H9 (cell line): Measurements from ENCODE around the gene CFHR1. TPM values are rescaled to one million over a fixed set of nuclear protein-coding genes. Genes with fewer than 3 reads are reported as not detected.

Experiments
- DNase-seq: peaks from one replicate; pipeline ENCODE4 v3.0.0-alpha.2; 2017
- H2AFZ ChIP-seq: one replicate; pipeline ENCODE4 v1.6.1; 2013; ENCODE audit warnings: mild to moderate bottlenecking, low read length, control low read depth, moderate library complexity
- H2AK5ac ChIP-seq: 2 replicates; pipeline ENCODE4 v1.6.1; 2013; ENCODE audit warnings: low read length, control low read depth, mixed read lengths; ENCODE audit not compliant: insufficient read length
- H2BK120ac ChIP-seq: one replicate; pipeline ENCODE4 v1.6.1; 2013; ENCODE audit warnings: low read depth, mild to moderate bottlenecking, low read length, control low read depth, inconsistent platforms; ENCODE audit not compliant: poor library complexity, severe bottlenecking
- H2BK12ac ChIP-seq: 2 replicates; pipeline ENCODE4 v1.6.1; 2013; ENCODE audit warnings: low read length, control low read depth, mixed read lengths, low read depth; ENCODE audit not compliant: insufficient read length
- H2BK15ac ChIP-seq: 2 replicates; pipeline ENCODE4 v1.6.1; 2013; ENCODE audit warnings: low read depth, low read length, control low read depth
- H2BK20ac ChIP-seq: one replicate; pipeline ENCODE4 v1.6.1; 2013; ENCODE audit warnings: low read depth, mild to moderate bottlenecking, low read length, control low read depth, inconsistent platforms; ENCODE audit not compliant: poor library complexity, severe bottlenecking
- H2BK5ac ChIP-seq: 2 replicates; pipeline ENCODE4 v1.6.1; 2013; ENCODE audit warnings: low read length, control low read depth, mixed read lengths; ENCODE audit not compliant: insufficient read length
- H3K14ac ChIP-seq: 2 replicates; pipeline ENCODE4 v1.6.1; 2013; ENCODE audit warnings: low read length, control low read depth; ENCODE audit not compliant: insufficient read depth
- H3K18ac ChIP-seq: 2 replicates; pipeline ENCODE4 v1.6.1; 2013; ENCODE audit warnings: low read depth, mild to moderate bottlenecking, mixed read lengths, low read length, control low read depth; ENCODE audit not compliant: insufficient read length
- H3K23ac ChIP-seq: 2 replicates; pipeline ENCODE4 v1.6.1; 2013; ENCODE audit warnings: low read length, control low read depth, mixed read lengths, low read depth; ENCODE audit not compliant: insufficient read length
- H3K23me2 ChIP-seq: 2 replicates; pipeline ENCODE4 v1.6.1; 2013; ENCODE audit warnings: low read depth, mild to moderate bottlenecking, mixed read lengths, low read length, control low read depth; ENCODE audit not compliant: insufficient read length, poor library complexity, severe bottlenecking
- H3K27ac ChIP-seq: 2 replicates; pipeline ENCODE4 v1.5.1; 2013; ENCODE audit warnings: low read length, control low read depth, mixed read lengths, low read depth; ENCODE audit not compliant: insufficient read length
- H3K27me3 ChIP-seq: 2 replicates; pipeline ENCODE4 v1.6.1; 2013; ENCODE audit warnings: low read length, control low read depth, inconsistent platforms; ENCODE audit not compliant: insufficient read depth
- H3K4ac ChIP-seq: 2 replicates; pipeline ENCODE4 v1.6.1; 2013; ENCODE audit warnings: low read depth, mild to moderate bottlenecking, control low read depth, inconsistent platforms, low read length, moderate library complexity
- H3K4me1 ChIP-seq: 2 replicates; pipeline ENCODE4 v1.6.1; 2013; ENCODE audit warnings: low read length, control low read depth, inconsistent platforms; ENCODE audit not compliant: insufficient read depth
- H3K4me2 ChIP-seq: 2 replicates; pipeline ENCODE4 v1.6.1; 2013; ENCODE audit warnings: low read length, control low read depth, mixed read lengths; ENCODE audit not compliant: insufficient read length, insufficient read depth
- H3K56ac ChIP-seq: 2 replicates; pipeline ENCODE4 v1.6.1; 2013; ENCODE audit warnings: low read depth, mild to moderate bottlenecking, mixed read lengths, low read length, control low read depth; ENCODE audit not compliant: insufficient read length
- H3K79me1 ChIP-seq: 2 replicates; pipeline ENCODE4 v1.6.1; 2013; ENCODE audit warnings: low read depth, mild to moderate bottlenecking, moderate library complexity, low read length, control low read depth, inconsistent platforms; ENCODE audit not compliant: insufficient read depth, poor library complexity, severe bottlenecking
- H3K79me2 ChIP-seq: 2 replicates; pipeline ENCODE4 v1.6.1; 2013; ENCODE audit warnings: low read length, control low read depth, inconsistent platforms; ENCODE audit not compliant: insufficient read depth
- H3K9ac ChIP-seq: 2 replicates; pipeline ENCODE4 v1.6.1; 2013; ENCODE audit warnings: low read length, control low read depth, mixed read lengths; ENCODE audit not compliant: insufficient read length; ENCODE audit errors: extremely low read depth
- H3K9me3 ChIP-seq: one replicate; pipeline ENCODE4 v1.6.1; 2013; ENCODE audit warnings: low read depth, low read length, inconsistent platforms; ENCODE audit not compliant: control insufficient read depth
- H3T11ph ChIP-seq: one replicate; pipeline ENCODE4 v1.6.1; 2013; ENCODE audit warnings: mild to moderate bottlenecking, low read length, control low read depth, inconsistent platforms
- H4K20me1 ChIP-seq: one replicate; pipeline ENCODE4 v1.6.1; 2013; ENCODE audit not compliant: control insufficient read depth, insufficient read length, insufficient read depth
- H4K5ac ChIP-seq: 2 replicates; pipeline ENCODE4 v1.6.1; 2013; ENCODE audit warnings: low read depth, mild to moderate bottlenecking, mixed read lengths, low read length, control low read depth; ENCODE audit not compliant: insufficient read length
- H4K8ac ChIP-seq: replicated peaks from 2 replicates; pipeline ENCODE4 v1.6.1; 2013; ENCODE audit warnings: low read length, control low read depth, mixed read lengths, low read depth; ENCODE audit not compliant: insufficient read length
- H4K91ac ChIP-seq: 2 replicates; pipeline ENCODE4 v1.6.1; 2013; ENCODE audit warnings: low read depth, mild to moderate bottlenecking, moderate library complexity, mixed read lengths, low read length, control low read depth; ENCODE audit not compliant: insufficient read length
- H3K27ac Mint-ChIP-seq, 3 experiments: 2 replicates in 2 of 3; 3 replicates in 1 of 3; pipeline ENCODE4 v1.8.0; 2020 to 2021; ENCODE audit warnings: mixed read lengths in 3 of 3, mild to moderate bottlenecking in 1 of 3, moderate library complexity in 1 of 3
- H3K27me3 Mint-ChIP-seq: 2 replicates; pipeline ENCODE4 v1.8.0; 2021; ENCODE audit warnings: low read depth, mild to moderate bottlenecking, moderate library complexity, mixed read lengths
- H3K36me3 Mint-ChIP-seq, 3 experiments: 2 replicates in 2 of 3; 3 replicates in 1 of 3; pipeline ENCODE4 v1.8.0; 2020 to 2021; ENCODE audit warnings: low read depth in 3 of 3, mixed read lengths in 3 of 3; ENCODE audit not compliant: insufficient read depth in 1 of 3
- H3K4me1 Mint-ChIP-seq, 2 experiments: 2 replicates each; pipeline ENCODE4 v1.8.0; 2020; ENCODE audit warnings: mixed read lengths in 2 of 2
- H3K4me3 Mint-ChIP-seq, 2 experiments: 2 replicates in 1 of 2; 3 replicates in 1 of 2; pipeline ENCODE4 v1.8.0; 2020 to 2021; ENCODE audit warnings: mild to moderate bottlenecking in 2 of 2, mixed read lengths in 2 of 2, moderate library complexity in 1 of 2
- H3K9me3 Mint-ChIP-seq, 2 experiments: 2 replicates in 1 of 2; 3 replicates in 1 of 2; pipeline ENCODE4 v1.8.0; 2020; ENCODE audit warnings: mild to moderate bottlenecking in 2 of 2, mixed read lengths in 2 of 2, moderate library complexity in 1 of 2
- WGBS: extraction: QIAGEN DNeasy Blood & Tissue Kit; methylation state at CpG from one replicate; pipeline ENCODE4 v1.1.7; 2013; ENCODE audit warnings: missing lambda C conversion rate, low lambda C conversion rate, mixed read lengths; ENCODE audit not compliant: insufficient read length; ENCODE audit errors: extremely low coverage; 5-methylcytosine and 5-hydroxymethylcytosine counted together
- total RNA-seq: library from RNA; stranded (reverse); gene quantifications from 2 replicates; pipeline ENCODE4 v1.2.1, GENCODE V29; 2021
- TF ChIP-seq, protein P1 (sequence below): fragments of 200-600 bp; sonication (generic); conservative IDR thresholded peaks from 3 replicates; pipeline ENCODE4 v1.8.0; 2021; ENCODE audit warnings: antibody characterized with exemption, mild to moderate bottlenecking

Gene CFHR1
- total RNA-seq, 1 experiment from 2014 or later, result not detected

DNA sequence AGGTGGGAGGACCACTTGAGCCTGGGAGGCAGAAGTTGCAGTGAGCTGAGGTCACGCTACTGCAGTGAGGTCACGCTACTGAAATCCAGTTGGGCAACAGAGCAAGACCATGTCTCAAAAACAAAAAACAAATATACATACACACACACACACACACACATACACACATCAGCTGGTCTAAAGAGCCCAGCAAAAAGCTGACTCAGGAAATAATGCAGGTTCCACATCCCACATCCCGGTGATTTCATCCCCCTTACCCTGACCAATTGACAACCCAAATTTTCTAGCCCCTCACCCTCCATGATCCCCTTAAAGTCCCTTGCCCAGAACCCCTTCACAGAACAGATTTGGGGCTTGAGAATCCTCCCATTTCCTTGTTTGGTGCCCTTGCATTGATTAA is 56.4 kb downstream of the CFHR1 start:
- Mint-ChIP-seq H3K9me3 (no peaks in the 10 kb centered on the region), H3K27me3 (peaks cover 25% of the 10 kb centered on the region), H3K4me3 (no peak overlapping the region), H3K27ac (no peak overlapping the region), H3K4me1 (peaks cover 0 to 6% of the 10 kb centered on the region in 2 experiments; a peak in 1 of 4 replicates), H3K36me3 (no peaks in the 10 kb centered on the region; a peak in 1 of 7 replicates)
- TF ChIP-seq, protein P1, sequence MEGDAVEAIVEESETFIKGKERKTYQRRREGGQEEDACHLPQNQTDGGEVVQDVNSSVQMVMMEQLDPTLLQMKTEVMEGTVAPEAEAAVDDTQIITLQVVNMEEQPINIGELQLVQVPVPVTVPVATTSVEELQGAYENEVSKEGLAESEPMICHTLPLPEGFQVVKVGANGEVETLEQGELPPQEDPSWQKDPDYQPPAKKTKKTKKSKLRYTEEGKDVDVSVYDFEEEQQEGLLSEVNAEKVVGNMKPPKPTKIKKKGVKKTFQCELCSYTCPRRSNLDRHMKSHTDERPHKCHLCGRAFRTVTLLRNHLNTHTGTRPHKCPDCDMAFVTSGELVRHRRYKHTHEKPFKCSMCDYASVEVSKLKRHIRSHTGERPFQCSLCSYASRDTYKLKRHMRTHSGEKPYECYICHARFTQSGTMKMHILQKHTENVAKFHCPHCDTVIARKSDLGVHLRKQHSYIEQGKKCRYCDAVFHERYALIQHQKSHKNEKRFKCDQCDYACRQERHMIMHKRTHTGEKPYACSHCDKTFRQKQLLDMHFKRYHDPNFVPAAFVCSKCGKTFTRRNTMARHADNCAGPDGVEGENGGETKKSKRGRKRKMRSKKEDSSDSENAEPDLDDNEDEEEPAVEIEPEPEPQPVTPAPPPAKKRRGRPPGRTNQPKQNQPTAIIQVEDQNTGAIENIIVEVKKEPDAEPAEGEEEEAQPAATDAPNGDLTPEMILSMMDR, result no peak
- Histone ChIP-seq H3K79me1 (no peaks in the 10 kb centered on the region), H2BK15ac (no peak overlapping the region), H3K56ac (no peak overlapping the region), H3K79me2 (no peaks in the 10 kb centered on the region), H3K14ac (no peak overlapping the region), H3K4ac (no peak overlapping the region), H2BK5ac (no peak overlapping the region), H3K9me3 (no peaks in the 10 kb centered on the region), H3K4me2 (no peak overlapping the region), H2BK20ac (no peak overlapping the region), H2BK12ac (no peak overlapping the region), H2BK120ac (no peak overlapping the region), H4K20me1 (no peaks in the 10 kb centered on the region), H3K27me3 (no peaks in the 10 kb centered on the region), H3K9ac (no peak overlapping the region), H4K5ac (no peak overlapping the region), H3K23me2 (no peaks in the 10 kb centered on the region), H2AFZ (no peak overlapping the region), H3K4me1 (no peaks in the 10 kb centered on the region), H3T11ph (no peak overlapping the region), H3K18ac (no peak overlapping the region), H4K91ac (no peak overlapping the region), H3K23ac (no peak overlapping the region), H2AK5ac (no peak overlapping the region), H4K8ac (no peak overlapping the region), H3K27ac (no peak overlapping the region)
- no peak for DNase-seq
- no CpG with 5 or more reads among the region's 3 CpGs for WGBS
